Mesangial cell (primary cell): Measurements from ENCODE around the gene OPRPN. TPM values are rescaled to one million over a fixed set of nuclear protein-coding genes. Genes with fewer than 3 reads are reported as not detected.

Experiments
- total RNA-seq: library from RNA; depleted of rRNA; stranded (reverse); fragments of >200 nt; gene quantifications from 2 replicates; pipeline ENCODE4 v1.2.3, GENCODE V29; 2015

OPRPN gene
- total RNA-seq = not detected in 2 replicates

GRCh38 chr4:70397580-70397979 is at the start of gene OPRPN:
OPRPN (plus strand) TSS chr4:70397940; CDS start chr4:70399286, 1,346 bp downstream.

GRCh38 chr4:70360460-70360859 is 37.3 kb upstream of the OPRPN start, which contains the start of gene SMR3A:
SMR3A (plus strand) TSS chr4:70360760; CDS start chr4:70362116, 1,356 bp downstream.

GRCh38 chr4:70382691-70383181 is 15.0 kb upstream of the OPRPN start, which contains the start of gene SMR3B:
SMR3B (plus strand) TSS chr4:70383131; CDS start chr4:70384511, 1,380 bp downstream.

Other genes starting within 250 kb of the OPRPN start
- not detected in 2 replicates for gene PRR27, start 243.7 kb upstream of the OPRPN start, total RNA-seq
- not detected in 2 replicates for gene ODAM, start 202.2 kb upstream of the OPRPN start, total RNA-seq
- gene FDCSP, start 171.8 kb upstream of the OPRPN start, total RNA-seq = not detected in 2 replicates
- not detected in 2 replicates for gene CSN3, start 155.3 kb upstream of the OPRPN start, total RNA-seq
- not detected in 2 replicates for gene CABS1, start 63.0 kb upstream of the OPRPN start, total RNA-seq
- not detected in 2 replicates for gene SMR3A, start 37.2 kb upstream of the OPRPN start, total RNA-seq
- gene SMR3B, start 14.8 kb upstream of the OPRPN start, total RNA-seq = not detected in 2 replicates
- not detected in 2 replicates for gene MUC7, start 74.3 kb downstream of the OPRPN start, total RNA-seq
- not detected in 2 replicates for gene AMTN, start 120.6 kb downstream of the OPRPN start, total RNA-seq
- not detected in 2 replicates for gene AMBN, start 194.3 kb downstream of the OPRPN start, total RNA-seq
- gene ENAM, start 230.8 kb downstream of the OPRPN start, total RNA-seq = 0.89 TPM in 1 of 2 replicates, not detected in the other